Neutrophil (primary cell): ENCODE measurements around the gene CNOT8.
A peak's percentile ranks its signal among the peaks of the same experiment; 100 is the strongest.

Source experiments
- H3K27ac ChIP-seq: fragments of 200-600 bp; sonication (generic); 2 replicates; pipeline ENCODE4 v1.5.1; 2016; ENCODE audit warnings: mild to moderate bottlenecking, moderate library complexity
- H3K27me3 ChIP-seq: fragments of 200-600 bp; sonication (generic); 2 replicates; pipeline ENCODE4 v1.6.0; 2016; ENCODE audit warnings: mild to moderate bottlenecking
- H3K36me3 ChIP-seq: fragments of 200-600 bp; sonication (generic); 2 replicates; pipeline ENCODE4 v1.5.1; 2017
- H3K4me1 ChIP-seq, 2 experiments: fragments of 200-600 bp in 1 of 2; sonication (generic) in 1 of 2; 1 replicate in 1 of 2; 2 replicates in 1 of 2; pipeline versions ENCODE4 v1.5.1 to v1.6.1; 2013 to 2016; ENCODE audit warnings: low read depth in 1 of 2, low read length in 1 of 2, mild to moderate bottlenecking in 1 of 2, moderate library complexity in 1 of 2; ENCODE audit not compliant: control insufficient read depth in 1 of 2, insufficient read depth in 1 of 2
- H3K4me3 ChIP-seq, 2 experiments: fragments of 200-600 bp in 1 of 2; sonication (generic) in 1 of 2; 1 replicate in 1 of 2; 2 replicates in 1 of 2; pipeline ENCODE4 v1.5.1; 2013 to 2016; ENCODE audit warnings: low read depth in 1 of 2, low read length in 1 of 2, mild to moderate bottlenecking in 1 of 2, moderate library complexity in 1 of 2
- H3K9me3 ChIP-seq: fragments of 200-600 bp; sonication (generic); 2 replicates; pipeline ENCODE4 v1.5.1; 2016
- CTCF ChIP-seq: fragments of 200-600 bp; sonication (generic); IDR thresholded peaks from 2 replicates; pipeline ENCODE4 v1.5.1; 2016; ENCODE audit warnings: antibody characterized with exemption

The CNOT8 gene

GRCh38 chr5:154858297-154858971 is at the start of gene CNOT8:
Gene CNOT8 (plus strand): TSS chr5:154858627. CDS start chr5:154863279, 4,652 bp downstream.
- Histone ChIP-seq H3K27ac (peak within 1 kb of the TSS; percentile 95), H3K4me3 (peak within 1 kb of the TSS; percentile 91 to 98), H3K4me1 (peaks cover 33 to 38% of the 10 kb centered on the region in 2 experiments), H3K27me3 (no peaks in the 10 kb centered on the region), H3K36me3 (peaks cover 6% of the 10 kb centered on the region), H3K9me3 (no peaks in the 10 kb centered on the region)
- TF ChIP-seq CTCF: peak; percentile 31

GRCh38 chr5:154811239-154811638 is 47.2 kb upstream of the CNOT8 start:
- Histone ChIP-seq H3K4me1 (peaks cover 4 to 5% of the 10 kb centered on the region in 2 experiments), H3K27me3 (no peaks in the 10 kb centered on the region), H3K36me3 (peaks cover 78% of the 10 kb centered on the region), H3K9me3 (no peaks in the 10 kb centered on the region), H3K27ac (peak overlapping the region; percentile 52), H3K4me3 (no peak overlapping the region)
- TF ChIP-seq CTCF: no peak

- no peaks in the 10 kb centered on the region for H3K9me3 ChIP-seq
- no peak overlapping the region for H3K4me3 ChIP-seq
- TF ChIP-seq CTCF: peak; percentile 85
- peaks cover 77% of the 10 kb centered on the region for H3K36me3 ChIP-seq
- H3K27ac ChIP-seq: peak overlapping the region; percentile 52
- peaks cover 4 to 5% of the 10 kb centered on the region in 2 experiments for H3K4me1 ChIP-seq
- no peaks in the 10 kb centered on the region for H3K27me3 ChIP-seq
These were observed 46.6 kb upstream of the CNOT8 start for GRCh38 chr5:154811653-154812465.

- no peak for TF ChIP-seq CTCF
- no peaks in the 10 kb centered on the region for H3K27me3 ChIP-seq
- H3K4me3 ChIP-seq: no peak overlapping the region
- peaks cover 4 to 5% of the 10 kb centered on the region in 2 experiments for H3K4me1 ChIP-seq
- no peak overlapping the region for H3K27ac ChIP-seq
- no peaks in the 10 kb centered on the region for H3K9me3 ChIP-seq
- H3K36me3 ChIP-seq: peaks cover 75% of the 10 kb centered on the region
These were observed 45.3 kb upstream of the CNOT8 start for GRCh38 chr5:154813158-154813557.

- Histone ChIP-seq H3K27me3 (no peaks in the 10 kb centered on the region), H3K36me3 (peaks cover 71% of the 10 kb centered on the region), H3K4me3 (no peak overlapping the region), H3K4me1 (peaks cover 4 to 5% of the 10 kb centered on the region in 2 experiments), H3K27ac (no peak overlapping the region), H3K9me3 (no peaks in the 10 kb centered on the region)
- no peak for TF ChIP-seq CTCF
These were observed 44.7 kb upstream of the CNOT8 start for GRCh38 chr5:154813736-154814135.
